ENCODE data around the gene NPBWR2.

The NPBWR2 gene

GRCh38 chr20:64116541-64117431 is 9.4 kb upstream of the NPBWR2 start:
- no peak for DNase-seq

GRCh38 chr20:64116016-64116415 is 8.7 kb upstream of the NPBWR2 start:
- DNase-seq = no peak

GRCh38 chr20:64115171-64115911 is 8.0 kb upstream of the NPBWR2 start:
- no peak for DNase-seq

- no peak for DNase-seq
Measured at GRCh38 chr20:64114356-64114971, 7.1 kb upstream of the NPBWR2 start.

GRCh38 chr20:64113796-64114355 is 6.5 kb upstream of the NPBWR2 start:
- no peak for DNase-seq

GRCh38 chr20:64113444-64113775 is 6.0 kb upstream of the NPBWR2 start:
- no peak for DNase-seq

GRCh38 chr20:64112691-64113443 is 5.5 kb upstream of the NPBWR2 start:
- DNase-seq = no peak

GRCh38 chr20:64111841-64112641 is 4.7 kb upstream of the NPBWR2 start:
- no peak for DNase-seq

- no peak for DNase-seq
Measured at GRCh38 chr20:64110411-64111068, 3.2 kb upstream of the NPBWR2 start.

GRCh38 chr20:64109831-64110391 is 2.5 kb upstream of the NPBWR2 start:
- no peak for DNase-seq

GRCh38 chr20:64108731-64109681 is 1.6 kb upstream of the NPBWR2 start:
- no peak for DNase-seq

- DNase-seq = no peak
Measured at GRCh38 chr20:64107736-64108457, 532 bp upstream of the NPBWR2 start.

- DNase-seq = no peak
Measured at GRCh38 chr20:64106435-64106961, 867 bp downstream of the NPBWR2 start.

GRCh38 chr20:64105846-64106434 is 1.4 kb downstream of the NPBWR2 start:
- DNase-seq = no peak

GRCh38 chr20:64104667-64105451 is 2.5 kb downstream of the NPBWR2 start:
- no peak for DNase-seq

- DNase-seq = no peak
Measured at GRCh38 chr20:64103871-64104666, 3.3 kb downstream of the NPBWR2 start.

All from NCI-H446 (cell line).